IMR-90 (cell line): ENCODE measurements around the gene HK3. TPM values are rescaled to one million over a fixed set of nuclear protein-coding genes. Genes with fewer than 3 reads are reported as not detected.
A peak's percentile ranks its signal among the peaks of the same experiment; 100 is the strongest.

Experiments
- ATAC-seq: fragments of 200-7000 bp; cut with Tn5 transposase; 2 replicates; pipeline ENCODE4 v1.9.1; 2020; ENCODE audit warnings: low read depth, mild to moderate bottlenecking, moderate library complexity
- BruUV-seq: library from RNA; stranded (reverse); fragments of 400-500 nt; replicated peaks from 2 replicates; lab custom pipeline; 2021; lab: Mats Ljungman, UMichigan
- CTCF ChIA-PET: fragments of 300-600 bp; formaldehyde crosslinking; extraction: SDS; loops from one replicate; lab custom pipeline; 2021; ENCODE audit warnings: antibody characterized with exemption; lab: Yijun Ruan, JAX
- POLR2A ChIA-PET: fragments of 300-600 bp; sonication (Branson Sonifier 250); formaldehyde crosslinking; loops from one replicate; lab custom pipeline; 2022; ENCODE audit warnings: antibody characterized with exemption; ENCODE audit not compliant: unreplicated experiment; lab: Charles Lee
- DNase-seq: peaks from one replicate; pipeline ENCODE4 v3.0.0; 2013
- H2AFZ ChIP-seq: replicated peaks from 2 replicates; pipeline ENCODE3; 2013; ENCODE audit warnings: low read length, mild to moderate bottlenecking; ENCODE audit not compliant: poor library complexity
- H2AK5ac ChIP-seq: 2 replicates; pipeline ENCODE4 v1.6.1; 2013; ENCODE audit warnings: low read depth, low read length, inconsistent platforms
- H2AK9ac ChIP-seq: replicated peaks from 2 replicates; pipeline ENCODE3; 2013; ENCODE audit warnings: mild to moderate bottlenecking, low read depth, low read length, moderate library complexity; ENCODE audit not compliant: poor library complexity
- H2BK120ac ChIP-seq: 2 replicates; pipeline ENCODE4 v1.6.1; 2013; ENCODE audit warnings: low read depth, low read length, inconsistent platforms
- H2BK15ac ChIP-seq: 3 replicates; pipeline ENCODE4 v1.6.1; 2013; ENCODE audit warnings: low read depth, low read length, inconsistent platforms
- H2BK20ac ChIP-seq: 2 replicates; pipeline ENCODE4 v1.6.1; 2013; ENCODE audit warnings: low read depth, mild to moderate bottlenecking, inconsistent platforms, low read length, moderate library complexity
- H2BK5ac ChIP-seq: 2 replicates; pipeline ENCODE4 v1.6.1; 2013; ENCODE audit warnings: mild to moderate bottlenecking, low read depth, low read length, inconsistent platforms; ENCODE audit not compliant: poor library complexity, severe bottlenecking
- H3K14ac ChIP-seq: replicated peaks from 2 replicates; pipeline ENCODE4 v1.6.1; 2013; ENCODE audit warnings: low read depth, low read length, inconsistent platforms
- H3K18ac ChIP-seq: 2 replicates; pipeline ENCODE4 v1.6.1; 2013; ENCODE audit warnings: low read depth, low read length, control low read depth
- H3K23ac ChIP-seq: 2 replicates; pipeline ENCODE4 v1.6.1; 2013; ENCODE audit warnings: low read depth, low read length, inconsistent platforms
- H3K27ac ChIP-seq: 2 replicates; pipeline ENCODE4 v1.5.1; 2013; ENCODE audit warnings: mild to moderate bottlenecking, control low read depth, low read length; ENCODE audit not compliant: insufficient read depth
- H3K27me3 ChIP-seq: 2 replicates; pipeline ENCODE4 v1.6.1; 2013; ENCODE audit warnings: low read length; ENCODE audit not compliant: control insufficient read depth, insufficient read depth
- H3K36me3 ChIP-seq: 2 replicates; pipeline ENCODE4 v1.6.1; 2013; ENCODE audit warnings: low read length, mixed read lengths; ENCODE audit not compliant: control insufficient read depth, insufficient read depth
- H3K4ac ChIP-seq: 2 replicates; pipeline ENCODE4 v1.6.1; 2013; ENCODE audit warnings: low read depth, low read length, inconsistent platforms
- H3K4me1 ChIP-seq: 2 replicates; pipeline ENCODE4 v1.6.1; 2013; ENCODE audit warnings: low read length, mixed read lengths; ENCODE audit not compliant: control insufficient read depth, insufficient read depth
- H3K4me2 ChIP-seq: 2 replicates; pipeline ENCODE4 v1.6.1; 2013; ENCODE audit warnings: low read depth, mild to moderate bottlenecking, control low read depth, low read length, moderate library complexity
- H3K4me3 ChIP-seq: 2 replicates; pipeline ENCODE4 v1.5.1; 2013; ENCODE audit warnings: low read depth, mild to moderate bottlenecking, control low read depth, low read length, moderate library complexity; ENCODE audit not compliant: insufficient read depth
- H3K56ac ChIP-seq: 2 replicates; pipeline ENCODE4 v1.6.1; 2013; ENCODE audit warnings: low read length, inconsistent platforms; ENCODE audit not compliant: insufficient read depth; ENCODE audit errors: extremely low read depth
- H3K79me1 ChIP-seq, 2 experiments: 2 replicates each; pipeline ENCODE4 v1.6.1; 2013; ENCODE audit warnings: low read length in 2 of 2, inconsistent platforms in 1 of 2, low read depth in 1 of 2
- H3K9ac ChIP-seq: 2 replicates; pipeline ENCODE4 v1.6.1; 2013; ENCODE audit warnings: low read depth, low read length, control low read depth
- H3K9me1 ChIP-seq: 2 replicates; pipeline ENCODE4 v1.6.1; 2013; ENCODE audit warnings: low read length, inconsistent platforms; ENCODE audit not compliant: insufficient read depth
- H3K9me3 ChIP-seq: 2 replicates; pipeline ENCODE4 v1.6.1; 2013; ENCODE audit warnings: low read length; ENCODE audit not compliant: control insufficient read depth, insufficient read depth
- H4K20me1 ChIP-seq: 2 replicates; pipeline ENCODE4 v1.6.1; 2013; ENCODE audit warnings: low read length, inconsistent platforms; ENCODE audit not compliant: insufficient read depth
- H4K5ac ChIP-seq: 2 replicates; pipeline ENCODE4 v1.6.1; 2013; ENCODE audit warnings: mild to moderate bottlenecking, low read depth, low read length, control low read depth
- H4K8ac ChIP-seq, 2 experiments: 2 replicates each; pipeline ENCODE4 v1.6.1; 2013; ENCODE audit warnings: low read depth in 2 of 2, low read length in 2 of 2, control low read depth in 1 of 2, inconsistent platforms in 1 of 2
- H4K91ac ChIP-seq: 2 replicates; pipeline ENCODE4 v1.6.1; 2013; ENCODE audit warnings: low read depth, low read length, inconsistent platforms; ENCODE audit not compliant: insufficient read depth
- BHLHE40 ChIP-seq: fragments of 150-350 bp; IDR thresholded peaks from 2 replicates; pipeline ENCODE4 v1.6.1; 2016; ENCODE audit warnings: mild to moderate bottlenecking, low read depth, low read length
- CEBPB ChIP-seq: IDR thresholded peaks from 2 replicates; pipeline ENCODE4 v1.6.1; 2012; ENCODE audit warnings: low read depth, low read length, improper control_type of control experiment
- CHD1 ChIP-seq: IDR thresholded peaks from 2 replicates; pipeline ENCODE4 v1.6.1; 2012; ENCODE audit warnings: low read depth, low read length, improper control_type of control experiment
- FOS ChIP-seq: fragments of 150-350 bp; IDR thresholded peaks from 2 replicates; pipeline ENCODE4 v1.6.1; 2016; ENCODE audit warnings: low read depth, low read length
- MAFK ChIP-seq: IDR thresholded peaks from 2 replicates; pipeline ENCODE4 v1.6.1; 2012; ENCODE audit warnings: low read depth, low read length, improper control_type of control experiment
- MAZ ChIP-seq: IDR thresholded peaks from 2 replicates; pipeline ENCODE4 v1.6.1; 2012; ENCODE audit warnings: low read depth, mild to moderate bottlenecking, low read length, improper control_type of control experiment, moderate library complexity, borderline replicate concordance
- MXI1 ChIP-seq: IDR thresholded peaks from 2 replicates; pipeline ENCODE4 v1.6.1; 2012; ENCODE audit warnings: low read depth, mild to moderate bottlenecking, low read length, moderate library complexity, borderline replicate concordance
- NFE2L2 ChIP-seq: fragments of 150-350 bp; IDR thresholded peaks from 2 replicates; pipeline ENCODE4 v1.6.1; 2016; ENCODE audit warnings: low read depth, mild to moderate bottlenecking, low read length
- POLR2A ChIP-seq: IDR thresholded peaks from 2 replicates; pipeline ENCODE4 v1.6.1; 2012; ENCODE audit warnings: mild to moderate bottlenecking, low read depth, low read length
- RAD21 ChIP-seq: IDR thresholded peaks from 2 replicates; pipeline ENCODE4 v1.6.1; 2012; ENCODE audit warnings: low read length, improper control_type of control experiment
- RCOR1 ChIP-seq: IDR thresholded peaks from 2 replicates; pipeline ENCODE4 v1.6.1; 2012; ENCODE audit warnings: mild to moderate bottlenecking, low read length, improper control_type of control experiment; ENCODE audit not compliant: insufficient replicate concordance
- RFX5 ChIP-seq: IDR thresholded peaks from 2 replicates; pipeline ENCODE4 v1.8.0; 2012; ENCODE audit warnings: low read depth, mild to moderate bottlenecking, low read length, moderate library complexity
- SMC3 ChIP-seq: fragments of 150-350 bp; IDR thresholded peaks from 2 replicates; pipeline ENCODE4 v1.6.1; 2016; ENCODE audit warnings: low read depth, mild to moderate bottlenecking, antibody characterized with exemption, low read length, moderate library complexity
- WGBS, 2 experiments: methylation state at CpG; one replicate each; pipeline versions ENCODE4 v1.1.5 to v1.1.7; 2013; ENCODE audit warnings: missing lambda C conversion rate in 2 of 2; ENCODE audit not compliant: insufficient read length in 1 of 2; ENCODE audit errors: extremely low coverage in 2 of 2; 5-methylcytosine and 5-hydroxymethylcytosine counted together
- dilution Hi-C: fragments of 300-500 bp; cut with HindIII; formaldehyde crosslinking; loops from one replicate; pipeline ENCODE4 v1.14.3; 2018; ENCODE audit warnings: low sequenced_read_pairs; ENCODE audit not compliant: unreplicated experiment
- in situ Hi-C: fragments of 300-500 bp; cut with MboI; formaldehyde crosslinking; loops from 3 replicates; pipeline ENCODE4 v1.14.3; 2019; ENCODE audit warnings: low sequenced_read_pairs, inconsistent platforms, mixed read lengths
- intact Hi-C: fragments of 100-400 bp; cut with micrococcal nuclease; formaldehyde crosslinking; loops from 2 replicates; pipeline ENCODE4 v1.10.0; 2022
- polyA plus RNA-seq, 3 experiments: library from polyadenylated mRNA; depleted of rRNA; stranded (reverse); fragments of >200 nt; gene quantifications; 2 replicates each; pipeline ENCODE4 v1.2.3, GENCODE V29; 2012; ENCODE audit warnings: low replicate concordance in 1 of 3
- total RNA-seq: library from RNA; depleted of rRNA; stranded (reverse); fragments of >200 nt; gene quantifications from 2 replicates; pipeline ENCODE4 v1.2.3, GENCODE V29; 2012
- TF ChIP-seq, protein P1 (sequence below): fragments of 150-350 bp; IDR thresholded peaks from 2 replicates; pipeline ENCODE4 v1.6.1; 2016; ENCODE audit warnings: low read depth, mild to moderate bottlenecking, low read length, moderate library complexity, borderline replicate concordance
- TF ChIP-seq, protein P2 (sequence below): fragments of 150-350 bp; IDR thresholded peaks from 2 replicates; pipeline ENCODE4 v1.6.1; 2017; ENCODE audit warnings: mild to moderate bottlenecking, antibody characterized with exemption, low read length, low read depth
- TF ChIP-seq, protein P3 (sequence below): conservative IDR thresholded peaks from 2 replicates; pipeline ENCODE4 v1.5.1; 2012; ENCODE audit warnings: mild to moderate bottlenecking, low read depth, low read length, improper control_type of control experiment

The HK3 gene
- total and polyA plus RNA-seq, 2 of the 4 experiments (the other 2 are of a cell fraction) = not detected

DNA sequence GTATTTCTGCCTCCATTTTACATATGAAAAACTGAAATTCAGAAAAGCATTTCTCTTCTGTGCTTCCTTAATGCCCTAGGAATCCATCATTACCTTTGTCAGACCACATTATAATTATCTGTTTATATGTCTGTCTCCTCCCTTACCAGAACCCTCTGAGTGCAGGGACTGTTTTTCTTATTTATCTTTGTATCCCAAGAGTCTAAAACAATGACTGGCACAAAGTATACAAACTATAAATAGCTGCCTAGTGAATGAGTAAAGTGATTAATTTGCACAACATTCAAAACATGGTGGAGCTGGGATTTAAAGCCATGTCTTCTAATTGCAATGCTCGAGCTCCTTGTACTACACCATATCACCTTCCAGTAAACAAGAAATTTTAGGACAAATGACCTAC is 49.3 kb upstream of the HK3 start:
- DNase-seq (no peak), ATAC-seq (no peak; the same call in 1 of the 2 replicates)
- Histone ChIP-seq H3K27ac (no peak overlapping the region), H3K36me3 (peaks cover 17% of the 10 kb centered on the region), H2AK5ac (no peak overlapping the region), H2AFZ (no peak overlapping the region), H3K27me3 (no peaks in the 10 kb centered on the region), H3K14ac (no peak overlapping the region), H3K9ac (no peak overlapping the region), H2BK120ac (no peak overlapping the region), H2BK20ac (no peak overlapping the region), H3K56ac (no peak overlapping the region), H3K23ac (no peak overlapping the region), H4K5ac (no peak overlapping the region), H3K4ac (no peak overlapping the region), H4K8ac (no peak overlapping the region), H3K4me2 (no peak overlapping the region), H3K9me1 (no peaks in the 10 kb centered on the region), H3K18ac (no peak overlapping the region), H3K4me3 (no peak overlapping the region), H2BK15ac (no peak overlapping the region), H3K9me3 (no peaks in the 10 kb centered on the region), H4K20me1 (no peaks in the 10 kb centered on the region; the same call in 1 of the 2 replicates), H3K79me1 (peaks cover 9 to 14% of the 10 kb centered on the region in 2 experiments; a peak in 3 of 4 replicates), H4K91ac (no peak overlapping the region), H3K4me1 (peaks cover 2% of the 10 kb centered on the region; the same call in 1 of the 2 replicates), H2BK5ac (no peak overlapping the region), H2AK9ac (no peak overlapping the region)
- WGBS, 2 experiments = no CpG with 5 or more reads among the region's 1 CpG
- BruUV-seq = TSS peak; percentile 17
- ChIA-PET CTCF (interaction anchor here (0.6 kb wide), 2 partner anchors 20 to 312 kb away, joined by 3 to 5 read pairs; no protein-coding TSS in a partner anchor), POLR2A (interaction anchor here (0.6 kb wide), 1 partner anchor 8 kb away, joined by 3 read pairs; no protein-coding TSS in a partner anchor)
- intact Hi-C loops = no loop called here
- in situ Hi-C loops = no loop called here
- dilution Hi-C loops = no loop called here
- TF ChIP-seq CEBPB (no peak), RFX5 (no peak), MAZ (no peak), RAD21 (no peak), POLR2A (no peak), BHLHE40 (no peak), NFE2L2 (no peak), RCOR1 (no peak), MXI1 (no peak), MAFK (no peak), FOS (no peak), SMC3 (no peak), CHD1 (no peak)
- TF ChIP-seq, protein P1, sequence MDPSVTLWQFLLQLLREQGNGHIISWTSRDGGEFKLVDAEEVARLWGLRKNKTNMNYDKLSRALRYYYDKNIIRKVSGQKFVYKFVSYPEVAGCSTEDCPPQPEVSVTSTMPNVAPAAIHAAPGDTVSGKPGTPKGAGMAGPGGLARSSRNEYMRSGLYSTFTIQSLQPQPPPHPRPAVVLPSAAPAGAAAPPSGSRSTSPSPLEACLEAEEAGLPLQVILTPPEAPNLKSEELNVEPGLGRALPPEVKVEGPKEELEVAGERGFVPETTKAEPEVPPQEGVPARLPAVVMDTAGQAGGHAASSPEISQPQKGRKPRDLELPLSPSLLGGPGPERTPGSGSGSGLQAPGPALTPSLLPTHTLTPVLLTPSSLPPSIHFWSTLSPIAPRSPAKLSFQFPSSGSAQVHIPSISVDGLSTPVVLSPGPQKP = no peak
- TF ChIP-seq, protein P2, sequence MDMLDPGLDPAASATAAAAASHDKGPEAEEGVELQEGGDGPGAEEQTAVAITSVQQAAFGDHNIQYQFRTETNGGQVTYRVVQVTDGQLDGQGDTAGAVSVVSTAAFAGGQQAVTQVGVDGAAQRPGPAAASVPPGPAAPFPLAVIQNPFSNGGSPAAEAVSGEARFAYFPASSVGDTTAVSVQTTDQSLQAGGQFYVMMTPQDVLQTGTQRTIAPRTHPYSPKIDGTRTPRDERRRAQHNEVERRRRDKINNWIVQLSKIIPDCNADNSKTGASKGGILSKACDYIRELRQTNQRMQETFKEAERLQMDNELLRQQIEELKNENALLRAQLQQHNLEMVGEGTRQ = no peak
- TF ChIP-seq, protein P3, sequence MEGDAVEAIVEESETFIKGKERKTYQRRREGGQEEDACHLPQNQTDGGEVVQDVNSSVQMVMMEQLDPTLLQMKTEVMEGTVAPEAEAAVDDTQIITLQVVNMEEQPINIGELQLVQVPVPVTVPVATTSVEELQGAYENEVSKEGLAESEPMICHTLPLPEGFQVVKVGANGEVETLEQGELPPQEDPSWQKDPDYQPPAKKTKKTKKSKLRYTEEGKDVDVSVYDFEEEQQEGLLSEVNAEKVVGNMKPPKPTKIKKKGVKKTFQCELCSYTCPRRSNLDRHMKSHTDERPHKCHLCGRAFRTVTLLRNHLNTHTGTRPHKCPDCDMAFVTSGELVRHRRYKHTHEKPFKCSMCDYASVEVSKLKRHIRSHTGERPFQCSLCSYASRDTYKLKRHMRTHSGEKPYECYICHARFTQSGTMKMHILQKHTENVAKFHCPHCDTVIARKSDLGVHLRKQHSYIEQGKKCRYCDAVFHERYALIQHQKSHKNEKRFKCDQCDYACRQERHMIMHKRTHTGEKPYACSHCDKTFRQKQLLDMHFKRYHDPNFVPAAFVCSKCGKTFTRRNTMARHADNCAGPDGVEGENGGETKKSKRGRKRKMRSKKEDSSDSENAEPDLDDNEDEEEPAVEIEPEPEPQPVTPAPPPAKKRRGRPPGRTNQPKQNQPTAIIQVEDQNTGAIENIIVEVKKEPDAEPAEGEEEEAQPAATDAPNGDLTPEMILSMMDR = no peak
